ENCODE data around the gene SNX19.

DNA sequence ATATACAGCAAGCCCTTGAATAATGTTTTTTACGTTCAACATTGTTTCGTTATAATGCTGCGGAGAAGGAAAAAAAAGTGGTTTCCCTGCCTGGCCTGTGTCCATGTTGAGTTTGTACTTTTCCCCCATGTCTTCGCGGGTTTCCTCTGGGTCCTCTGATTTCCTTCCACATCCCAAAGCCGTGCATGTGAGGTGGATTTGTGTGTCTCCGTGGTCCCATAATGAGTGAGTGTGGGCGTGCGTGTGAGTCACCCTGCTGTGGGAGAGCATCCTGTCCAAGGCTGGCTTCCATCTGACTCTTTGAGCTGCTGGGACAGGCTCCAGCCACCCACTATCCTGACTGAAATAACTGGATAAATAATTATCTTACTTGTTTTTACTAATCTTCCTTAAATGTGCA lies 29.6 kb upstream of the SNX19 start:
- TF ChIP-seq CTCF (IDR thresholded peaks at IDR 0.05; ENCODE audit: insufficient read depth, low read length) (no peak), GABPA (IDR thresholded peaks at IDR 0.05; ENCODE audit: low read depth) (no peak)
